SK-N-MC (cell line): ENCODE data around the gene PCYT2.

Experiments
- EZH2 ChIP-seq: fragments of 200-600 bp; sonication (generic); IDR thresholded peaks from one replicate; pipeline ENCODE4 v1.6.1; 2017; ENCODE audit warnings: antibody characterized with exemption
- FOXP2 ChIP-seq: optimal IDR thresholded peaks from 2 replicates; pipeline ENCODE3; 2011; ENCODE audit warnings: mild to moderate bottlenecking, moderate library complexity; ENCODE audit not compliant: insufficient read depth; ENCODE audit errors: extremely low read length, control extremely low read depth
- POLR2AphosphoS5 ChIP-seq: IDR thresholded peaks from 2 replicates; pipeline ENCODE4 v1.6.1; 2012; ENCODE audit warnings: mild to moderate bottlenecking, low read depth, low read length, borderline replicate concordance

DNA sequence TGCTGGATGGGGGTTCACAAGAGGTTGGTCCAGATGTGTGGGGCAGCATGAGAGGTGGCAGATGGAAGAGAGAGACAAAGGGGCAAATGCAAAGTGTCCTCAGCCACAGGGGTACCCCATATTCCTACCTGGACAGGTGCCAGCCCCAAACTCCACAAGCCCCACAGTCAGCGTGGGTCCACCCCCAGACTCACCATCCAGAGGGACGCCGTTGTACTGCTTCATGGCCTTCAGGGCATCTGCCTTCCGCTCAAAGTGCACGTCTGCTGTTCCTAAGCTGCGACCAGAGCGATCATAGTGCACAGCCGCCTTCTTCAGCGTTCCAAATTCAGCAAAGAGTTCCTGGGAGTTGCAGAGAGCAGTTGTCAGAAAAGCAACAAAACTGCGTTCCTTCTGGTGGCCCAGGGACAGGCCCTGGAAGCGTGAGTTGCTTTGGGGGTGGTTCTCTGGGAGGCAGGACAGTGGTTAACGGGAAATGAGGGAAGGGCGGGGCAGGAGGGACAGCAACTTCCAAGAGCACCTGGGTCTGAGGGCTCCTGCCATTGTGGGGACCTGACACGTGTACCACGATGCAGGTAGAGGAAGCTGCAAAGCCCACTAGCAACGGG is 22.1 kb downstream of the PCYT2 start:
- TF ChIP-seq EZH2: no peak
- no peak for TF ChIP-seq POLR2AphosphoS5
- no peak for TF ChIP-seq FOXP2
